GM21381 (cell line): ENCODE results near the gene NINL.
"Not testable (repeated sequence)": the region's sequence is repeated elsewhere in the genome, so short reads cannot be mapped to it uniquely, and the experiment has no call there.

Source experiments
- ATAC-seq: cut with Tn5 transposase; IDR thresholded peaks from one replicate; pipeline ENCODE4 v1.9.1; 2021; ENCODE audit warnings: mild to moderate bottlenecking, moderate library complexity; ENCODE audit not compliant: unreplicated experiment

NINL gene

GRCh38 chr20:25584905-25585704 is at the start of gene NINL:
Gene NINL (minus strand): TSS chr20:25585531. CDS start chr20:25526587, 58,944 bp downstream.
- peak; percentile 69 for ATAC-seq

- ATAC-seq, result no peak
Observed at GRCh38 chr20:25632940-25633790, 47.8 kb upstream of the NINL start.

- ATAC-seq, result not testable (repeated sequence)
Observed at GRCh38 chr20:25630615-25631014, 45.3 kb upstream of the NINL start.

GRCh38 chr20:25629816-25630499 is 44.6 kb upstream of the NINL start:
- no peak for ATAC-seq

- ATAC-seq, result no peak
Observed at GRCh38 chr20:25626779-25627178, 41.4 kb upstream of the NINL start.

- ATAC-seq, result no peak
Observed at GRCh38 chr20:25624500-25624939, 39.2 kb upstream of the NINL start.

- peak; percentile 83 for ATAC-seq
Observed at GRCh38 chr20:25623736-25624499, 38.6 kb upstream of the NINL start, which contains the start of gene NANP. Gene NANP (minus strand): TSS chr20:25624014. CDS start chr20:25623948, 66 bp downstream.

- peak; percentile 10 for ATAC-seq
Observed at GRCh38 chr20:25623225-25623735, 37.9 kb upstream of the NINL start.

GRCh38 chr20:25622450-25623224 is 37.3 kb upstream of the NINL start:
- ATAC-seq, result no peak

GRCh38 chr20:25622049-25622448 is 36.7 kb upstream of the NINL start:
- no peak for ATAC-seq

GRCh38 chr20:25619514-25619913 is 34.2 kb upstream of the NINL start:
- no peak for ATAC-seq

GRCh38 chr20:25608774-25609173 is 23.4 kb upstream of the NINL start:
- ATAC-seq, result no peak

GRCh38 chr20:25606094-25606695 is 20.9 kb upstream of the NINL start:
- ATAC-seq, result no peak

- no peak for ATAC-seq
Observed at GRCh38 chr20:25605148-25605547, 19.8 kb upstream of the NINL start.

- ATAC-seq, result no peak
Observed at GRCh38 chr20:25604611-25605010, 19.3 kb upstream of the NINL start.

GRCh38 chr20:25602914-25603309 is 17.6 kb upstream of the NINL start:
- not testable (repeated sequence) for ATAC-seq

- not testable (repeated sequence) for ATAC-seq
Observed at GRCh38 chr20:25602191-25602913, 17.0 kb upstream of the NINL start.

GRCh38 chr20:25601659-25602058 is 16.3 kb upstream of the NINL start:
- no peak for ATAC-seq
